Calu3 (cell line): Measurements from ENCODE around the gene F7. TPM values are rescaled to one million over a fixed set of nuclear protein-coding genes. Genes with fewer than 3 reads are reported as not detected.

Source experiments
- BruUV-seq: library from RNA; stranded (reverse); fragments of 400-500 nt; replicated peaks from 2 replicates; lab custom pipeline; 2021; lab: Mats Ljungman, UMichigan
- CTCF ChIA-PET: fragments of 300-600 bp; sonication (Branson Sonifier 250); formaldehyde crosslinking; loops from one replicate; lab custom pipeline; 2022; ENCODE audit warnings: antibody characterized with exemption; lab: Charles Lee
- DNase-seq: peaks from one replicate; pipeline ENCODE4 v3.0.0; 2022
- H3K27ac Mint-ChIP-seq: one replicate; pipeline ENCODE4 v1.8.0; 2022; ENCODE audit warnings: mixed read lengths; ENCODE audit not compliant: unreplicated experiment
- H3K27me3 Mint-ChIP-seq: one replicate; pipeline ENCODE4 v1.8.0; 2022; ENCODE audit warnings: mixed read lengths; ENCODE audit not compliant: unreplicated experiment
- H3K36me3 Mint-ChIP-seq: one replicate; pipeline ENCODE4 v1.8.0; 2022; ENCODE audit warnings: mild to moderate bottlenecking, moderate library complexity, mixed read lengths; ENCODE audit not compliant: insufficient read depth, unreplicated experiment
- H3K4me1 Mint-ChIP-seq: one replicate; pipeline ENCODE4 v1.8.0; 2022; ENCODE audit warnings: mild to moderate bottlenecking, low read depth, mixed read lengths; ENCODE audit not compliant: unreplicated experiment
- H3K4me3 Mint-ChIP-seq: one replicate; pipeline ENCODE4 v1.8.0; 2022; ENCODE audit warnings: mild to moderate bottlenecking, low read depth, moderate library complexity, mixed read lengths; ENCODE audit not compliant: unreplicated experiment
- H3K9me3 Mint-ChIP-seq: one replicate; pipeline ENCODE4 v1.8.0; 2022; ENCODE audit warnings: low read depth, mixed read lengths; ENCODE audit not compliant: unreplicated experiment
- intact Hi-C: fragments of 100-400 bp; cut with micrococcal nuclease; formaldehyde crosslinking; loops from one replicate; pipeline ENCODE4 v1.10.0; 2022; ENCODE audit not compliant: unreplicated experiment
- total RNA-seq: library from RNA; stranded (reverse); gene quantifications from 2 replicates; pipeline ENCODE4 v1.2.3, GENCODE V29; 2022
- TF ChIP-seq, protein P1 (sequence below): fragments of 200-600 bp; IDR thresholded peaks from one replicate; pipeline ENCODE4 v1.8.0; 2022; ENCODE audit warnings: antibody characterized with exemption; ENCODE audit not compliant: unreplicated experiment

The F7 gene
- total RNA-seq, 1 experiment from 2014 or later: not detected

DNA sequence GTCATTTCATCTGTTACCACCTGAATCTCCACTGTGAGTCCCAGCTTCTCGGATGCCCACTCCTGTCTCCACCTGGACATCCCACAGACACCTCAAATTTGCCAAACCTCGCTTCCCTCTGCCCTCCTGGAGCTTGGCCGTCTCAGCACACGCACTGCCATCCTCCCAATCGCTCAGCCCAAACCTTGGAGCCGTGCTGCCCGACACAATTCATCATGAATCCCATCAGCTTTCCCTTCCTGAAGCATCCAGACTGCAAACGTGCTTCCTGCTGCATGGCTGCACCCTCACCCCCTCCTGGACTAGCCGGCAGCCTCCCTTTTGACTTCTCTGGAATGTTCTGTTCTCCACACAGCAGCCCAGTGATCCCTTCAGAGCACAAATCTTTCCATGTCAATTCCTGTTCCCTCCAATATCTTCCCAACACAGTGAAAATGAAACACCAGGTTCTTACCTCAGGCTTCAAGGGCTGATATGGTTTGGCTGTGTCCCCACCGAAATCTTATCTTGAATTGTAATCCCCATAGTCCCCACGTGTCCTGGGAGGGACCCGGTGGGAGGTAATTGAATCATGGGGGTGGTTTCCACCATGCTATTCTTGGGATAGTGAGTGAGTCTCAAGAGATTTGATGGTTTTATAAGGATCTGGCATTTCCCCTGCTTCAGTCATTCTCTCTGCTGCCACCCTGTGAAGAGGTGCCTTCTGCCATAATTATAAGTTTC, 51.8 kb downstream of the F7 start:
- BruUV-seq: no TSS peak
- Mint-ChIP-seq H3K9me3 (no peaks in the 10 kb centered on the region), H3K27ac (no peak overlapping the region), H3K36me3 (peaks cover 12% of the 10 kb centered on the region), H3K4me1 (peaks cover 8% of the 10 kb centered on the region), H3K27me3 (peaks cover 41% of the 10 kb centered on the region), H3K4me3 (no peak overlapping the region)
- CTCF ChIA-PET: no interaction called here
- DNase-seq: no peak
- TF ChIP-seq, protein P1, sequence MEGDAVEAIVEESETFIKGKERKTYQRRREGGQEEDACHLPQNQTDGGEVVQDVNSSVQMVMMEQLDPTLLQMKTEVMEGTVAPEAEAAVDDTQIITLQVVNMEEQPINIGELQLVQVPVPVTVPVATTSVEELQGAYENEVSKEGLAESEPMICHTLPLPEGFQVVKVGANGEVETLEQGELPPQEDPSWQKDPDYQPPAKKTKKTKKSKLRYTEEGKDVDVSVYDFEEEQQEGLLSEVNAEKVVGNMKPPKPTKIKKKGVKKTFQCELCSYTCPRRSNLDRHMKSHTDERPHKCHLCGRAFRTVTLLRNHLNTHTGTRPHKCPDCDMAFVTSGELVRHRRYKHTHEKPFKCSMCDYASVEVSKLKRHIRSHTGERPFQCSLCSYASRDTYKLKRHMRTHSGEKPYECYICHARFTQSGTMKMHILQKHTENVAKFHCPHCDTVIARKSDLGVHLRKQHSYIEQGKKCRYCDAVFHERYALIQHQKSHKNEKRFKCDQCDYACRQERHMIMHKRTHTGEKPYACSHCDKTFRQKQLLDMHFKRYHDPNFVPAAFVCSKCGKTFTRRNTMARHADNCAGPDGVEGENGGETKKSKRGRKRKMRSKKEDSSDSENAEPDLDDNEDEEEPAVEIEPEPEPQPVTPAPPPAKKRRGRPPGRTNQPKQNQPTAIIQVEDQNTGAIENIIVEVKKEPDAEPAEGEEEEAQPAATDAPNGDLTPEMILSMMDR: no peak
- intact Hi-C loops: no loop called here

DNA sequence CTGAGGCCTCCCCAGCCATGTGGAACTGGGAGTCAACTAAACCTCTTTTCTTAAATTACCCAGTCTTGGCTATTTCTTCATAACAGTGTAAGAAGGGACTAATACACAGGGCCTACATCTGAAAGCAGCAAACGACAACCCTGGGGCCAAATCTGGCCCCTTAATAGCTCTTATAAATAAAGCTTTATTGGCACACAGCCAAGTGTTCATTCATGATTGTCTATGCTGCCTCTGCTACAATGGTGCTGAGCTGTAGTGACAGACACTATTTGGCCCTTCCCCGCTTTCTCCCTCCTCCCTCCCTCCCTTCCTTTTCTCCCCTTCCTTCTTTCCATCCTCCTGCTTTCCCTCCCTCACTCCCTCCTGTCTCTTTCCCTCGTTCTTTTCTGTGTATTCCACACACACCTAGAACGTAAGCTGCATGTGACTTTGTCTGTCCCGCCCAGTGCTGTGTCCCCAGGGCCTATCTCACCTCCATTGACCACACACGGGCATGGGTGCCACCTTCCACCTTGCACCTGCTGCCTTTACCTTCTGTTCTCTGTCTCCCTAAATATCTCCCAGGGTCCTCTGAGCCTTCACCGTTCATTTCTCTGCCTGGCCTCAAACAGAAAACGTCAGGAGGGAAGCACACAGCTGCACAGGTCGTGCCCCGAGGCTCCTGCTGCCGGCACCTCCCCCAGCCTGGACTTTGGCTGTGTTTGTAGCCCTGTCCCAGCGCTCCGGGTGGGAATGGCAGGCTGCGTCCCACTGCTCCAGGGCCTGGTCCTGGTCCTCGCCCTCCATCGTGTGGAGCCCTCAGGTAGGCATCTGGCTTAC, 52.5 kb downstream of the F7 start, which contains the start of gene PROZ:
TSS of gene PROZ (plus strand) at position 720 of the 819 bp plus-strand sequence. CDS start at position 733, 13 bp downstream.
- no TSS peak for BruUV-seq
- peaks cover 33% of the 10 kb centered on the region for H3K27me3 Mint-ChIP-seq
- H3K9me3 Mint-ChIP-seq: no peaks in the 10 kb centered on the region
- H3K4me3 Mint-ChIP-seq: no peak within 1 kb of the TSS
- H3K36me3 Mint-ChIP-seq: peaks cover 6% of the 10 kb centered on the region
- no peak within 1 kb of the TSS for H3K27ac Mint-ChIP-seq
- DNase-seq: no peak
- H3K4me1 Mint-ChIP-seq: no peaks in the 10 kb centered on the region
- CTCF ChIA-PET: no interaction called here
- TF ChIP-seq, protein P1: no peak
- intact Hi-C loops: no loop called here

DNA sequence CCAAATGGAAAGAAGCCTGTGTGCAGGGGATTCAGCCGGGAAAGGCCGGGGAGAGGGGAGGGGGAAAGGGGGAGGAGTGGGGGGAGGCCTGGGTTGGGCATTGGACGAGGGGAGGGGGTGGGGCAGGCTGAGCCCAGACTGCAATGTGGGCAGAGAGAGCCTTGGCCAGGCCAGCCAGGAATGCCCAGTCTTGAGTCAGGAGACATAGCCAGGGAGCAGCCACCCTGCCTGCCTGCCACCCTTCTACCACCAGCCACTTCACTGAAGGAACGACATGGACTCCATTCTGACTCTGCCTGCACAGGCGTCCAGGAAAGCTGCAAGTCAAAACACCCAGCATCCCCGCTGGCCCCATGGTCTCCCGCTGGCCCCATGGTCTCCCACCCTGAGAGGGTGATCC, 53.4 kb downstream of the F7 start:
- DNase-seq: no peak

DNA sequence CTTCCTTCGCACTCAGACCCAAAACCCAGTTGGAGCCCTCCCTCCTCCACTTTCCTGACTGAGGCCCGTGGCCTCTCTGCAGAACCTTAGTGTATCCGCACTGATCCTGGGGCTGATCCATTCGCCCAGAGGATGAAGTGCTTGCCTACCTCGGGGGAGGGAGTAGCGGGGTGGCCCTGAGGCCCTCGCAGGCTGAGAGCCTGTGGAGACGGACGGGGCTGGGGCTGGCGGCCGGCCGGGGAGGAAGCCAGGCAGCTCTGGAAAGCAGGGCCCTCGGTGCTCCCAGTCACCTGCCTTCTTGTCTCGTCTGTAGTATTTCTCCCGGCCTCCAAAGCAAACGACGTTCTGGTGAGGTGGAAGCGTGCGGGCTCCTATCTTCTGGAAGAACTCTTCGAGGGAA, 54.1 kb downstream of the F7 start:
- CTCF ChIA-PET: no interaction called here
- Mint-ChIP-seq H3K27ac (no peak overlapping the region), H3K4me1 (no peaks in the 10 kb centered on the region), H3K4me3 (no peak overlapping the region), H3K27me3 (peaks cover 31% of the 10 kb centered on the region), H3K9me3 (no peaks in the 10 kb centered on the region), H3K36me3 (no peaks in the 10 kb centered on the region)
- no peak for DNase-seq
- no TSS peak for BruUV-seq
- intact Hi-C loops: no loop called here
- TF ChIP-seq, protein P1: no peak

More for the DNA sequence above, 53.4 kb downstream of the F7 start:
- H3K36me3 Mint-ChIP-seq: no peaks in the 10 kb centered on the region
- no peak overlapping the region for H3K27ac Mint-ChIP-seq
- no peak overlapping the region for H3K4me3 Mint-ChIP-seq
- no peaks in the 10 kb centered on the region for H3K4me1 Mint-ChIP-seq
- BruUV-seq: no TSS peak
- CTCF ChIA-PET: no interaction called here
- H3K9me3 Mint-ChIP-seq: no peaks in the 10 kb centered on the region
- H3K27me3 Mint-ChIP-seq: peaks cover 31% of the 10 kb centered on the region
- TF ChIP-seq, protein P1: no peak
- intact Hi-C loops: no loop called here
